C4-2B (cell line): ENCODE results near the gene ST7.

ENCODE experiments used
- CTCF ChIP-seq: fragments of 450-650 bp; conservative IDR thresholded peaks from 2 replicates; pipeline ENCODE4 v1.5.1; 2017; ENCODE audit warnings: mild to moderate bottlenecking
- ZFX ChIP-seq: fragments of 450-650 bp; IDR thresholded peaks from 2 replicates; pipeline ENCODE4 v1.6.1; 2017

GRCh38 chr7:117178600-117178999 is 225.3 kb downstream of the ST7 start:
- no peak for TF ChIP-seq CTCF
- TF ChIP-seq ZFX = no peak
